Natural killer cell (primary cell): ENCODE results near the gene ITGAE. TPM values are rescaled to one million over a fixed set of nuclear protein-coding genes. Genes with fewer than 3 reads are reported as not detected.
"Not testable (repeated sequence)": the region's sequence is repeated elsewhere in the genome, so short reads cannot be mapped to it uniquely, and the experiment has no call there.

Experiments used
- ATAC-seq, 3 donors: fragments of 150-1000 bp in 2 of 3; fragments of 200-7000 bp in 1 of 3; cut with Tn5 transposase; 1 replicate in 1 of 3; 2 replicates in 2 of 3; pipeline ENCODE4 v1.10.0; 2021; ENCODE audit warnings: mild to moderate bottlenecking in 2 of 3, moderate library complexity in 2 of 3
- DNase-seq, 2 donors: peaks; one replicate each; pipeline versions ENCODE4 v3.0.0 to v3.0.0-alpha.2; 2013 to 2021; ENCODE audit warnings: mixed read lengths in 1 of 2
- H3K27ac ChIP-seq: one replicate; pipeline ENCODE4 v1.5.1; 2013; ENCODE audit warnings: mild to moderate bottlenecking, low read length
- H3K27me3 ChIP-seq: one replicate; pipeline ENCODE4 v1.6.1; 2013; ENCODE audit warnings: low read length; ENCODE audit not compliant: control insufficient read depth, insufficient read depth
- H3K36me3 ChIP-seq: one replicate; pipeline ENCODE4 v1.6.1; 2013; ENCODE audit warnings: low read length; ENCODE audit not compliant: control insufficient read depth, insufficient read depth
- H3K4me1 ChIP-seq: one replicate; pipeline ENCODE4 v1.6.1; 2013; ENCODE audit warnings: low read length; ENCODE audit not compliant: control insufficient read depth, insufficient read depth
- H3K4me3 ChIP-seq: one replicate; pipeline ENCODE4 v1.5.1; 2013; ENCODE audit warnings: low read length
- H3K9me3 ChIP-seq: one replicate; pipeline ENCODE4 v1.6.1; 2013; ENCODE audit warnings: low read length; ENCODE audit not compliant: control insufficient read depth, insufficient read depth
- H3K27ac Mint-ChIP-seq, 2 donors: one replicate each; pipeline ENCODE4 v1.8.0; 2022; ENCODE audit warnings: mild to moderate bottlenecking in 2 of 2, mixed read lengths in 2 of 2, moderate library complexity in 1 of 2
- H3K27me3 Mint-ChIP-seq, 2 donors: one replicate each; pipeline ENCODE4 v1.8.0; 2022; ENCODE audit warnings: low read depth in 2 of 2, mixed read lengths in 2 of 2
- H3K36me3 Mint-ChIP-seq: one replicate; pipeline ENCODE4 v1.8.0; 2022; ENCODE audit warnings: mixed read lengths
- H3K4me1 Mint-ChIP-seq, 2 donors: one replicate each; pipeline ENCODE4 v1.8.0; 2022; ENCODE audit warnings: mixed read lengths in 2 of 2
- H3K4me3 Mint-ChIP-seq: one replicate; pipeline ENCODE4 v1.8.0; 2022; ENCODE audit warnings: mild to moderate bottlenecking, moderate library complexity, mixed read lengths
- H3K9me3 Mint-ChIP-seq, 2 donors: one replicate each; pipeline ENCODE4 v1.8.0; 2022; ENCODE audit warnings: mixed read lengths in 2 of 2
- WGBS: methylation state at CpG from one replicate; pipeline ENCODE4 v1.1.7; 2013; ENCODE audit warnings: missing lambda C conversion rate; ENCODE audit not compliant: insufficient coverage; 5-methylcytosine and 5-hydroxymethylcytosine counted together
- intact Hi-C: fragments of 100-400 bp; cut with micrococcal nuclease; formaldehyde crosslinking; loops from one replicate; pipeline ENCODE4 v1.14.2; 2022
- total RNA-seq, 4 donors: library from RNA; stranded (reverse); fragments of 120-200 nt in 1 of 4; gene quantifications; one replicate each; pipeline versions ENCODE4 v1.2.3 to v1.2.4, GENCODE V29; 2013 to 2022
- TF ChIP-seq, protein P1 (sequence below): fragments of 200-600 bp; IDR thresholded peaks from one replicate; pipeline ENCODE4 v1.8.0; 2022; ENCODE audit warnings: antibody characterized with exemption

The ITGAE gene
- total RNA-seq, 3 donors from 2014 or later (not counting 1 experiment from before 2014, with no cell fraction given), result 12.8 to 13.8 (median 13.8) TPM

DNA sequence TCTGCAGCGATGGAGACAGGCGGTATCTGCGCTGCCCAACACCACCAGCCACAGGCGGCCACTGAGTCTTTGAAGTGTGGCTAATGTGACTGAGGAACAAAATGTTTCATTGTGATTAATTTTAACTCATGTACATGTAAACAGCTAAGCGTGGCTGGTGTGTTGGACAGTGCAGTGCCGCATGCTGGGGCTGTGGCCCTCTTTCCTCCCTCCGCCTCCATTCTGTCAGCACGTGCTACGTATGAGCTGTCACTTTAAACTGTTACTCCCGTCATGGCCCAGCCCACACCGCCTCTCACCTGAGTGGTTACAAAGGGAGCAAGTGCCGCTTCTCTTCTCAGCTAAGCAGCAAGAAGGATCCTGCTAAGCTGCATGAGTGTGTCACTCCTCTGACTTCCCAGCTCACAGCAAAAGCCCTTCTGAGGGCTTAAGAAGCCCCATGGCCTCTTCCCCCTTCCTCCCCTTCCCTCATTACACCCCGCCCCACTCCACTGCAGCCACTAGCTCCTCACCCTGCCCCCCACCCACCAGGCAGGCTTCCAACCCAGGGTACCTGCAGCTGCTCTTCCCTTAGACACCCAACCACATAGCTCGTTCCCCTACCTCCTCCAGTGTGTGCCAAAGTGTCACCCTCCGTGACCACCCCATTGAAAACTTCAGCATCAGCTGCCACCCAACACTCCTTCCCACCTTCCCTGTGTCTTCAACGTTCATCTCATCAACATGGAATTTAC lies 62.3 kb downstream of the ITGAE start:
- Mint-ChIP-seq H3K27ac (peak overlapping the region; percentile 34 to 75), H3K4me3 (no peak overlapping the region), H3K9me3 (no peaks in the 10 kb centered on the region), H3K36me3 (no peaks in the 10 kb centered on the region), H3K27me3 (no peaks in the 10 kb centered on the region), H3K4me1 (peaks cover 26 to 36% of the 10 kb centered on the region in 2 donors)
- WGBS, result 58% methylated on average over 16 of the region's 16 CpGs
- Histone ChIP-seq H3K27me3 (no peaks in the 10 kb centered on the region), H3K4me1 (peaks cover 41% of the 10 kb centered on the region), H3K4me3 (no peak overlapping the region), H3K27ac (no peak overlapping the region), H3K9me3 (no peaks in the 10 kb centered on the region), H3K36me3 (no peaks in the 10 kb centered on the region)
- DNase-seq (peak in 1 of 2 donors; percentile 79), ATAC-seq (peak; percentile 38 to 63 (median 59))
- TF ChIP-seq, protein P1, sequence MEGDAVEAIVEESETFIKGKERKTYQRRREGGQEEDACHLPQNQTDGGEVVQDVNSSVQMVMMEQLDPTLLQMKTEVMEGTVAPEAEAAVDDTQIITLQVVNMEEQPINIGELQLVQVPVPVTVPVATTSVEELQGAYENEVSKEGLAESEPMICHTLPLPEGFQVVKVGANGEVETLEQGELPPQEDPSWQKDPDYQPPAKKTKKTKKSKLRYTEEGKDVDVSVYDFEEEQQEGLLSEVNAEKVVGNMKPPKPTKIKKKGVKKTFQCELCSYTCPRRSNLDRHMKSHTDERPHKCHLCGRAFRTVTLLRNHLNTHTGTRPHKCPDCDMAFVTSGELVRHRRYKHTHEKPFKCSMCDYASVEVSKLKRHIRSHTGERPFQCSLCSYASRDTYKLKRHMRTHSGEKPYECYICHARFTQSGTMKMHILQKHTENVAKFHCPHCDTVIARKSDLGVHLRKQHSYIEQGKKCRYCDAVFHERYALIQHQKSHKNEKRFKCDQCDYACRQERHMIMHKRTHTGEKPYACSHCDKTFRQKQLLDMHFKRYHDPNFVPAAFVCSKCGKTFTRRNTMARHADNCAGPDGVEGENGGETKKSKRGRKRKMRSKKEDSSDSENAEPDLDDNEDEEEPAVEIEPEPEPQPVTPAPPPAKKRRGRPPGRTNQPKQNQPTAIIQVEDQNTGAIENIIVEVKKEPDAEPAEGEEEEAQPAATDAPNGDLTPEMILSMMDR, result no peak
- intact Hi-C loops, result loop anchor here (2.0 to 10.0 kb wide), 2 partner anchors 26 to 266 kb away; no protein-coding TSS in a partner anchor

DNA sequence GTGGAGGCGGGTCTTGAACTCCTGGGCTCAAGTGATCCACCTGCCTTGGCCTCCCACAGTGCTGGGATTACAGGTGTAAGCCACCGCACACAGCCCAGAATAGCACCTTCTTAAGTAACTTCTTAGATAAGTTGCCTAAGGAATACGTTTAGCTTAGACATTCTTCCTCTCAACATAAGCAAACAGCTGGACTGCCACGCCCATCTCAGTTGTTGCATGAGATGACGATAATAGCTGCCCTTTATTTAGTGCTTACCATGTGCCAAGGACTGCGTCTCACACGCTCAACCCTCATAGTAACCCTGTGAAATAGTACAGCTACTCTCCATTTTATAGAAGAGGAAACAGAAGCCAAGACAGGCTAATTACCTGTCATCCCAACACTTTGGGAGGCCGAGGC lies 65.5 kb downstream of the ITGAE start:
- Histone ChIP-seq H3K9me3 (no peaks in the 10 kb centered on the region), H3K36me3 (no peaks in the 10 kb centered on the region), H3K27ac (no peak overlapping the region), H3K4me3 (no peak overlapping the region), H3K4me1 (peaks cover 30% of the 10 kb centered on the region), H3K27me3 (no peaks in the 10 kb centered on the region)
- TF ChIP-seq, protein P1, result no peak
- no peak overlapping the region for H3K4me3 Mint-ChIP-seq
- intact Hi-C loops, result loop anchor here (10.0 kb wide), 1 partner anchor 269 kb away; no protein-coding TSS in a partner anchor
- no peak for DNase-seq
- no peaks in the 10 kb centered on the region for H3K27me3 Mint-ChIP-seq
- no peaks in the 10 kb centered on the region for H3K9me3 Mint-ChIP-seq
- peaks cover 22 to 31% of the 10 kb centered on the region in 2 donors for H3K4me1 Mint-ChIP-seq
- no peak for ATAC-seq
- H3K27ac Mint-ChIP-seq, result no peak overlapping the region
- H3K36me3 Mint-ChIP-seq, result no peaks in the 10 kb centered on the region
- WGBS, result 89% methylated on average over 8 of the region's 8 CpGs

DNA sequence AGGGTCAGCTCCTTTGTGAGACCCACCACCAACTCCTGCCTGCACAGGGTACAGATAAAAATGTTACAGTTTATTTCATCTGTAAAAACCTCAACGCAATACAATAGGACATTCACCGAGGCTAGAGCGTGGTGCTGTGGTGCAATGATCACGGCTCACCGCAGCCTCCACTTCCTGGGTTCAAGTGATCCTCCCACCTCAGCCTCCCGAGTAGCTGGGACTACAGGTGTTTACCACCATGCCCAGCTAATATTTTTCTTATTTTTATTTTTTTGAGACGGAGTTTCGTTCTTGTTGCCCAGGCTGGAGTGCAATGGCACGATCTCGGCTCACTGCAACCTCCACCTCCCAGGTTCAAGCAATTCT lies 66.1 kb downstream of the ITGAE start:
- 89% methylated on average over 10 of the region's 10 CpGs for WGBS

DNA sequence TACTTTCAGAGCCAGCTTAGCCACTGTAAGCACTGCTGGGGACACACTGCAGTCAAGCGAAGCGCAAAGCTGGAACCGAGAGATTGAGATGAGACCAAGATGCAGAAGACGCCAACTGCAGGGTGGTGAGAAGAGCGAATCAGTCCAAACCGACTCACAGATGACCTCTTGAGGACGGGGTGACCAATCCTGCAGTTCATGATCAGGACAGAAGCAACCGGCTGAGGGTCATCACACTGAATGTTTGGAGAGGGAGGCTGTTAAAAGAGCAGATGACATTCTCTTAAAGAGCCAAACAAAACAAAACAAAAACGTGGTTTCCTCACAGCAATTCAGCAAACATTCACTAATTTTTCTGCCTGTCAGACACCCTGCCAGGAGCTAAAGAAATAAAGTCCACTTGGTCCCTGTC lies 68.8 kb downstream of the ITGAE start:
- 66% methylated on average over 9 of the region's 9 CpGs for WGBS
- Mint-ChIP-seq H3K4me3 (no peak overlapping the region), H3K27ac (no peak overlapping the region), H3K36me3 (no peaks in the 10 kb centered on the region), H3K27me3 (no peaks in the 10 kb centered on the region), H3K9me3 (no peaks in the 10 kb centered on the region), H3K4me1 (peaks cover 0 to 3% of the 10 kb centered on the region in 2 donors)
- no peak for ATAC-seq
- no peaks in the 10 kb centered on the region for H3K36me3 ChIP-seq
- no peak overlapping the region for H3K27ac ChIP-seq
- DNase-seq, result no peak
- H3K27me3 ChIP-seq, result no peaks in the 10 kb centered on the region
- TF ChIP-seq, protein P1, result no peak
- H3K4me1 ChIP-seq, result no peaks in the 10 kb centered on the region
- no peak overlapping the region for H3K4me3 ChIP-seq
- H3K9me3 ChIP-seq, result no peaks in the 10 kb centered on the region
- intact Hi-C loops, result loop anchor here (10.0 kb wide), 1 partner anchor 273 kb away; no protein-coding TSS in a partner anchor

More for the DNA sequence above, 66.1 kb downstream of the ITGAE start:
- intact Hi-C loops, result loop anchor here (10.0 kb wide), 1 partner anchor 270 kb away; no protein-coding TSS in a partner anchor
- H3K4me1 Mint-ChIP-seq, result peaks cover 21 to 29% of the 10 kb centered on the region in 2 donors
- not testable (repeated sequence) for ATAC-seq, H3K36me3 ChIP-seq, DNase-seq, H3K9me3 Mint-ChIP-seq, H3K27me3 ChIP-seq, H3K4me3 ChIP-seq, H3K4me3 Mint-ChIP-seq, H3K9me3 ChIP-seq, H3K27ac ChIP-seq, H3K36me3 Mint-ChIP-seq, H3K27ac Mint-ChIP-seq, H3K27me3 Mint-ChIP-seq
- peaks cover 24% of the 10 kb centered on the region for H3K4me1 ChIP-seq
